ENCODE measurements around the gene AGPAT3.

DNA sequence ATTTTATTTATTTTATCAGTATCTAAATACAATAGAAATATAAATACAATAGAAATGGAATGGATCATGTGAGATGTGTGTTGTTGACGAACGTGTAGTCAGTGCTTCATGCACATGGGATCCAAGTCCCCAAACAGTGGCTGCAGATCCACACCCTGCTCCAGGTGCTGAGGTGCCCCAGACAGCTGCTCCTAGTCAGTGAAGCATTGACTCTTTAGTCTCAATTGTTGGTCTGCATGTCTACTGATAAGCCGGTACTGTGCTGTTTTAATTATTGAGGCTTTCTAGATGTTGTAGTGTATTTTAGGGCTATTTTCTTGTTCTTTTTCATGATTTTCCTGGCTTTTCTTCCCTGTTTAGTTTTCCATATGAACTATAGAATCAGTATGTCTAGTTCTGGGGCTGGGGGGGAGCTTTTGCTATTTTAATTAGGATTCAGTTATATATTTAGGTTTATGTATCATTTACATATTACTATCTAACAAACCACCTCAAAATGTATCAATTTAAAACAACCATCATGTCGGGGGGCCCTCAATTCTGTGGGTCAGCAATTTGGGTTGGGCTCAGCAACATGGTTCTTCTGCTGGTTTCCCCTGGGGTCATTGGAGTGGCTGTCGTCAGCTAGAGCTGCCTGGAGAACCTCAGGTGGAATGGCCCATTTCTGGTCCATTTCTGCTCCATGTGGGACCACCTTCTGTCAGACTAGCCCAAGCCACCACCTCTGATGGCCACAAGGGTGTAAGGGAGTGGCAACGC is 83.9 kb downstream of the AGPAT3 start:
- TF ChIP-seq CTCF (IDR thresholded peaks at IDR 0.05; ENCODE audit: poor library complexity) (no peak), EZH2phosphoT487 (IDR thresholded peaks at IDR 0.05; ENCODE audit: low read depth, severe bottlenecking, unreplicated experiment) (no peak)

All from hepatocyte (in vitro differentiated cells).